ENCODE measurements around the gene KHDRBS2.

- TF ChIP-seq GATA2 (IDR thresholded peaks at IDR 0.05; ENCODE audit: low read depth, low read length) (no peak), GATA3 (IDR thresholded peaks at IDR 0.05; ENCODE audit: low read depth, low read length) (no peak)
These were observed 574.2 kb downstream of the KHDRBS2 start for GRCh38 chr6:61711849-61712248.
